ENCODE results near the gene SPEN.
A peak's percentile ranks its signal among the peaks of the same experiment; 100 is the strongest.

The SPEN gene

DNA sequence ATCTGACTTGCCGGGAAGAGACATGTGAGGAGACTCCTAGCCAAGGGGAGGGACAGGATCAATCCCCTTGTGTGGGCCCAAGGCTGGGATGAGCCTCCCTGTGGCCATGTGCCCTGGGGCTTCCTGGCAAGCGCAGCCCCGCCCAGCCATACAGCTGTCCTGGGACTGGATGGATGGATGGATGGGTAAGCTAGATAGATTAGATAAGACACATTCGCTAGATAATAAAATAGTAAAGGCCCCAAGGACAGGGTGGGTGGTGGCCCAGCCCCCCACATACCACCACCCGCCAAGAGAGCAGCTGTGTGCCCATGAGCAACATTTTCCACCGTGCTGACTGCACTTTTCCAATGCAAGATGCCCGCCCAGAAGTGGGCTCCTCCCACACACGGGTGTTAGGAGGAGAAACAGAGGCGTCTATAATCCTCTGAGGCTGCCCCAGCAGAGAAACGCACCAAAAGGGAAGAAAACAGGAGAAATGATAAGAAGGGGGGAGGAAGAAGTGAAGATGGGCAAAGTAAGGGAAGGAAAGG lies 103.3 kb downstream of the SPEN start:
- DNase-seq, result peak; percentile 64

GRCh38 chr1:15951341-15952153 lies 104.0 kb downstream of the SPEN start:
- peak; percentile 60 for DNase-seq

DNA sequence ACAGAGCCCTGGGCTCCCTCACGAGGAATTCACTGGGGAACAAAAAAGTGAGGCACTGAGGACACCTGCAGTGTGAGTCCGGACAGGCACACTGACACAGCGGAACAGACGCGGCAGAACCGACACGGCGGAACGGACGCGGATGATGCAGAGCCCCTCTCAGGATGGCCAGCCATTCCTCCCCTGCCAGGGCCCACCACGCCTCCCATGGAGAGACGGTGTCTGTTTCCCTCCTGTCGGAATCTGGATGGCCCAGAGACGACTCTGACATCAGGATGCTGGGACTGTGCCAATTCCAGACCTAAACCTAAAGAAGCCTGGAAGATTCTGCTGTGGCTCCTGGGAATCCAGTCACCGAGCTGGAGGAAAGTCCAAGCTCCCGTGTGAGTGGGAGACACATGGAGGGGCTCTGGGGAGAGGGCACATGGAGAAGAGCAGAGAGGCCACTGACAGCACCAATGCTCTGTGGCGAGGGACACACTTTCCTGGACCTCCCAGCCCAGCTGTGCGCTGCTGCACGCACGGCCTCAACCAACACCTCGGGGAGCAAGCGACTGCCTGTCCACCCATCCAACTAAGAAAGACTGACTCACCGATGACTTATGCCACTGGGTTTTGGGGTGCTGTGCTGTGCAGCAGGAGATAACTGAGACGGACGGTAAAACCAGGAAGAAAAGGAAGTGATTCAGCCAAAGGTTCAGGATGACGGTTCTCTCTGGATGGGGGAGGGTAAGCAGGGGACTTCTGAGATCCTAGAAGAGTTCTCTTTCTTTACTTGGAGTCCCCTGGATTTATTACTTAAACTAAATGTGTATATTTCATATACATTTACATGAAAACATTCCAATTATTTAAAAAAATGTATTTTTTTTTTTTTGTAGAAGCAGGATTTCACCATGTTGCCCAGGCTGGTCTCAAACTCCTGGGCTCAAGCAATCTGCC lies 105.1 kb downstream of the SPEN start:
- peak; percentile 81 for DNase-seq

GRCh38 chr1:15953294-15953771 lies 105.8 kb downstream of the SPEN start:
- DNase-seq, result no peak

GRCh38 chr1:15953791-15954241 lies 106.3 kb downstream of the SPEN start:
- DNase-seq, result peak; percentile 25

DNA sequence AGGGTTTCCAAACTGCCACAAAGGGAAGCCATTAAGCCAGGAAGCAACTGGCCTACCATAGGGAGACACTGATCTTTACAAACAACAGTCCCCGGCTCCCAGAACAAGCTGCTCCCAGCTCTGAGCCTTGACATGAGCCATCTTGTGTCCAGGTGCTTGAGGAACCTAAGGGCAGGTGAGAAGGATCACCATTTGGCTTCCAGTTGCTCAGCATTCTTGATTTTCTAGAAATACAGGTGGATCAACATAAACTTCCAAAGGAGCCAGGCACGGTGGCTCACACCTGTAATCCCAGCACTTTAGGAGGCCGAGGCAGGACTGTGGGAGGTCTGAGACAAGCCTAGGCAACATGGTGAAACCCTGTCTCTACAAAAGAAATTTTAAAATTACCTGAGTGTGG lies 106.8 kb downstream of the SPEN start:
- DNase-seq, result no peak

DNA sequence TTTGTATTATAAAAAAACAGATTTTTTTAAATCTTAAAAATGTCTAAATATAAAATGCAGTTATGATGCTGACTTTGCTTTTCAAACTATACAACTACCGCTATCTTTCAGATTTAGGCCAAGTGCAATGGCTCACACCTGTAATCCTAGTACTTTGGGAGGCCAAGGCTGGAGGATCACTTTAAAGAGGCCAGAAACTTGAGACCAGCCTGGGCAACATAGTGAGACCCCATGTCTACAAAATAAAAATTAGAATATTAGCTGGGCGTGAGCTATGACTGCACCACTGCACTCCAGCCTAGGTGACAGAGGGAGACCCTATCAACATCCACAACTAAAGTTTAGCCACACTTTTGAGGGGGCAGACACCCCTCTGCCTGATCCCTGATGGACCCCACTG lies 108.0 kb downstream of the SPEN start:
- no peak for DNase-seq

- no peak for DNase-seq
These were observed 108.6 kb downstream of the SPEN start for GRCh38 chr1:15956150-15956549.

GRCh38 chr1:15957221-15958095 lies 110.0 kb downstream of the SPEN start:
- DNase-seq, result no peak

DNA sequence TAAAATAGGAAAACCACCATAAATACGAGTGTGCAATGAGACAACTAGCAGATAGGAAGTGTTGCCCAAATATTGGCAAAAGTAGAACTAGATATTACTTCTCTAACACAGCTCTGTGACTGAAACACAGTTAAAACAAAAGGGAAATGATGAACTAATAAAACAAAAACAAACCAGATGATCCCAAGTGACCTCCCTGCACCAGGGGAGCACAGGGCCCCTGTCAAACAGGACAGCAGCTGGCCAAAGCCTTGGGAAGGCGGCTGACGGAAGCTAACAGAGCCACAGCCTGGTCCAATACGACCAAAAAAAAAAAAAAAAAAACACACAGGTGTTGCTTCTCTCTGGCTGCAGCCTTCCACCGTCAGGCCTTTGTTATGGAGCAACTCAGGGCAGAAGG lies 110.6 kb downstream of the SPEN start:
- DNase-seq, result no peak

DNA sequence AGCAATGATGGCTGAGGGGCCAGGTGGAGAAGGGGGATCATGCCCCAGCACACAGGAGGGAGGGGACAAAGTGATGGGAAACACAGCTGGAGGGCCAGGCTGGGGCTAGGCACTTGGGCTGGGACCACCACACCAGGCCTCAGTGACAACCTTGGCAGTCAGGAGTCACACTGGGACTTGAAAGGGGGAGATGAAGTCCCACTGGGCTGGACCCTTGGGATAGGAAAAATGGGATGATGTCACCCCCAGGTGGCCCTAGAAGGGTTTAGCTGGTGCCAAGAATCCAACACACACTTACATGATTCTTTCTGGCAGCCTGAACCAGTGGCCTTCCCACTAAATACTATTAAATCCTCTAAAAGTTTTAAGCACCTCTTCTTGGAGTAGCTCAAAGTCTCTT lies 111.3 kb downstream of the SPEN start:
- DNase-seq, result no peak

DNA sequence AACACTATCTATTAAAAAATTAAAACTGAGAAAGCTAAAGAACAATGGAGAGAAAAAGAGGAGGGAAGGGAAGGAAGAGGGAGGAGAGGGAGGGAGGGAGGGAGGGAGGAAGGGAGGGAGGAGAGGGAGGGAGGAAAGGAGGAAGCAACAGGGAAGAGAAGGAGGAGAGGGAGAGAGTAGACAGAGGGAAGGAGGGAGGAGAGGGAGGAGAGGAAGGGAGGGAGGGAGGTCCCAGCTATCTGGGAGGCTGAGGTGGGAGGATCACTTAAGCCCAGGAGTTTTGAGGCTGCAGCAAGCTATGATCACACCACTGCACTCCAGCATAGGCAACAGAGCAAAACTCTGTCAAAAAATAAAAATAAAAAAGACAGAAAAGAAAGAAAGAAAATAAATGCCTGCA lies 111.9 kb downstream of the SPEN start:
- no peak for DNase-seq

GRCh38 chr1:15959827-15960446 lies 112.4 kb downstream of the SPEN start:
- no peak for DNase-seq

GRCh38 chr1:15960808-15961207 lies 113.3 kb downstream of the SPEN start:
- no peak for DNase-seq

- no peak for DNase-seq
These were observed 114.0 kb downstream of the SPEN start for GRCh38 chr1:15961492-15961891.

DNA sequence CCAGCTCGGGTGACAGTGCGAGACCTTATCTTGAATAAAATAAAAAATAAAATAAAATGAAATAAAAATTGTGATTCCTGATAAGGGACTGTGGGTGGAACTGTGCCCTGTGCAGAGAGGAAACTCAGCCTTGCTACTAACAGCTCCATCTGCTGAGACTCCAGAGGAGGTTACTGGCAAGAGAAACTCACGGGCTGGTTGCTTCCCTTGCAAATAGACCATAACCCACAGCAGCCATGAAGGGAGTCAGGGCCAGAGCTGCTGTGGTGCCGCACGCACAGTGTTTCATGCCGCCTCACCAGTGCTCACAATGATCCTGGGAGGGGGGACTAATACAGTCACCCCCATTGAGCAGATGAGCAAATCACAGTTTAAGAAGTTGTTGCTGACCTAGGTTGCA lies 114.7 kb downstream of the SPEN start:
- DNase-seq, result no peak

GRCh38 chr1:15962671-15963362 lies 115.3 kb downstream of the SPEN start:
- no peak for DNase-seq

DNA sequence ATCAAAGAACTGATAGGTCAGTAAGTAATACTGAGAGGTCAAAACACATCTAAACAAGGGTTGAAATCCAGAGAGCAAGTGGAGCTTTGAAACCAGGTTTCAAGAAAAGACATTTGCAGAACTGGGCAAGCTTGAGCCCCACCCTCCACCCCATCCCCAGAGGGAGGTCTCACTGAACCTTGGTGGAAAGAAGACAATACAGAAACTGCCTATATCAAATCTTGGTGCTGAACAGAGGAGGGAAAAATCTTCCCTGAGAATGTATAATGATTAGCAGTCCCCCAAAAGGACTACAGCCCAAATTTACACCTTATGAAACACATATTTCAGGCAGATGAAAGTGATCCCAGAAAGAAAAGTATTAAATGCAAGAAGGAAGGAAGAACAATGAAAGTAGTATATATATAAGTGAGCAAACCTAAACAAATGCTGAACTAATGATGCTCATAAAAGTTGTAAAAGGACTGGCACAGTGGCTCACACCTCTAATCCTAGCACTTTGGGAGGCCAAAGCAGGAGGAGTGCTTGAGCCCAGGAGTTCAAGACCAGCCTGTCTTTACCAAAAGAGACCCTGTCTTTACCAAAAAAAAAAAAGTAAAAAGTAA lies 116.0 kb downstream of the SPEN start:
- DNase-seq, result no peak

DNA sequence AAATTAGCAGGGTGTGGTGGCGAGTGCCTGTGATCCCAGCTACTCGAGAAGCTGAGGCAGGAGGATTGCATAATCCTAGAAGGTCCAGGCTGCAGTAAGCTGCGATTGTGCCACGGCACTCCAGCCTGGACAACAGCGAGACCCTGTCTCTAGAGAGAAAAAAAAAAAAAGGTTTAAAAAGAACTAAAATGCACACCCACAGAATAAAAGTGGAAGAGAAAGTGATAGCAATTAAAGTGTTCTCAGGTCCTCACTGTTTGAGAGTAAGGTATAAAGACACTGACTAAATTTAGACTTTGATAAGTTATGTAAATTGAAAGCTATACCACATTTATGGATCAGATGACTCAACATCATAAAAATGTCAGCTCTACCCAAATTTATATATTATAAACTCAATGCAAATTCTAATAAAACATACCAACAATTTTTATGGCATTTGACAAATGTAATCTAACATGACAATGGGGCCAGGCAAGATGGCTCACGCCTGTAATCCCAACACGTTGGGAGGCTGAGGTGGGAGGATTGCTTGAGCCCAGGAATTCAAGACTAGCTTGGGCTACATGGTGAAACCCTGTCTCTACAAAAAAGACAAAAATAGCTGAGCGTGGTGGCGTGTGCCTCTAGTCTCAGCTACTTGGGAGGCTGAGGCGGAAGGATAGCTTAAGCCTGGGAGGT lies 116.6 kb downstream of the SPEN start:
- DNase-seq, result no peak

DNA sequence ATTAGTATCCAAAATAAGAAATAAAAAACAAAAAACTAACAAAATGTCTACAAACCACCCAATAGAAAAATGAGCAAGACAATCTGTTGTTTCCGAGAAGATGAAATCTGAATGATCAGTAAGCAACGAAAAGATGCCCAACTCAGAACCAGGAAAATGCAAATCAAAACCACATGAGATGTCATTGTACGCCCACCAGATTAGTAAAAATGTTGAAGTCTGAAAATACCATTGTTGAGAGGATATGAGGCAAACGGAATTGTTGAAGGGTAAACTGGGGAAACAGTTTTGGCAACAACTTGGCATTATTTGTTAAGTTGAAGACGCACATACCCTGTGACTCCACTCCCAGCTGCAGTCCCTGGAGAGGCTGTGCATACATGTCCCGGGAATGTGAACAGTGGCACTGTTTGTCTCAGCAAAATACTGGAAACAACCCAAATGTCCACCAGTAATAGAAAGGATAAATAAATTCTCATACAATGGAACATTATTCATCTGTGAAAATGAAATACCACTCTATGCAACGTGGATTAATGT lies 117.8 kb downstream of the SPEN start:
- no peak for DNase-seq
